ENCODE data around the gene UBXN10. TPM values are rescaled to one million over a fixed set of nuclear protein-coding genes. Genes with fewer than 3 reads are reported as not detected.

Gene UBXN10
- total RNA-seq, 3 donors from 2014 or later (not counting 1 experiment from before 2014, with no cell fraction given) = 2.5 to 3.6 (median 3.5) TPM

DNA sequence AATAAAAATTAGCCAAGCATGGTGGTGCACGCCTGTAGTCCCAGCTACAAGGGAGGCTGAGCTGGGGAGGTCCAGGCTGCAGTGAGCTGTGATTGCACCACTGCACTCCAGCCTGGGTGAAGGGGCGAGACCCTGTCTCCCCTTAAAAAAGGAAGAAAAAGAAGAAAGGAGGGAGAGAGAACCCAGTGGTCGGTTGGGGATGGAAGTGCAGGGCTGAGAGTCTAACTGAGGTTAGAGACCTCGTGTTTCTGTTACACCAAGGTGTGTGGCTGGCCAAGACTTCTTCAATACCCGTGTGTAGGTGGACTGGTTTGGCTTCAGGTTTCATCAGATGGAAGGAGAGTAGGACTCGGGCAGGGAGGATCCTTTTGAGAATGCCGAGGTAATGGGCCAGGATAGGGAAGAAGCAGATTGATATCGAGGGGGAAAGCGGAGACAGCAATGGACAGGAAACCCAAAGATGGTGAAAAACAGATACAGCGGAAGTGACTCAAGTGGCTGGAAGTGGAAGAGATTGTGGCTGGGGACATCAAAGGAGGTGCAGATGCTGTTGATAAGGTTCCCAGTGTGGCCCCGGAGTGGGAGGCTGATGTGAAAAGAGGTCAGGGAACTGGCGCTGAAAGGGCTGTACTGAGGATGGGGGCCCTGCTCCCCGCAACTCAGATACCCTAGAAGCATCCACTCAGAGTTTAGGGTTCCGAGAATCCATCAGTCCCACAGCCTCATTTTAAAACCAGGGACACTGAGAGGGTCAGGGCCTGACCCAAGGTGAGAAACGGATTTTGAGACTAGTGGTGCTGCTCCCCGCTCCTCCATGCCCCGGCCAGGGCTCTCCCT is 681 bp upstream of the UBXN10 start:
- TF ChIP-seq, protein P1, sequence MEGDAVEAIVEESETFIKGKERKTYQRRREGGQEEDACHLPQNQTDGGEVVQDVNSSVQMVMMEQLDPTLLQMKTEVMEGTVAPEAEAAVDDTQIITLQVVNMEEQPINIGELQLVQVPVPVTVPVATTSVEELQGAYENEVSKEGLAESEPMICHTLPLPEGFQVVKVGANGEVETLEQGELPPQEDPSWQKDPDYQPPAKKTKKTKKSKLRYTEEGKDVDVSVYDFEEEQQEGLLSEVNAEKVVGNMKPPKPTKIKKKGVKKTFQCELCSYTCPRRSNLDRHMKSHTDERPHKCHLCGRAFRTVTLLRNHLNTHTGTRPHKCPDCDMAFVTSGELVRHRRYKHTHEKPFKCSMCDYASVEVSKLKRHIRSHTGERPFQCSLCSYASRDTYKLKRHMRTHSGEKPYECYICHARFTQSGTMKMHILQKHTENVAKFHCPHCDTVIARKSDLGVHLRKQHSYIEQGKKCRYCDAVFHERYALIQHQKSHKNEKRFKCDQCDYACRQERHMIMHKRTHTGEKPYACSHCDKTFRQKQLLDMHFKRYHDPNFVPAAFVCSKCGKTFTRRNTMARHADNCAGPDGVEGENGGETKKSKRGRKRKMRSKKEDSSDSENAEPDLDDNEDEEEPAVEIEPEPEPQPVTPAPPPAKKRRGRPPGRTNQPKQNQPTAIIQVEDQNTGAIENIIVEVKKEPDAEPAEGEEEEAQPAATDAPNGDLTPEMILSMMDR (IDR thresholded peaks at IDR 0.05) = no peak
- peaks cover 47% of the 10 kb centered on the region for H3K4me1 ChIP-seq (ENCODE audit: control insufficient read depth, insufficient read depth, low read length)
- H3K27ac Mint-ChIP-seq = peak overlapping the region; percentile 77 to 85
- H3K27ac ChIP-seq (ENCODE audit: low read length) = peak overlapping the region; percentile 78
- no peaks in the 10 kb centered on the region for H3K9me3 ChIP-seq (ENCODE audit: control insufficient read depth, insufficient read depth, low read length)
- 22% methylated on average over 17 of the region's 17 CpGs for WGBS (ENCODE audit: insufficient coverage)
- peaks cover 7 to 9% of the 10 kb centered on the region in 2 donors for H3K27me3 Mint-ChIP-seq (ENCODE audit: low read depth in 2 of 2)
- peaks cover 44 to 53% of the 10 kb centered on the region in 2 donors for H3K4me1 Mint-ChIP-seq
- H3K36me3 Mint-ChIP-seq = no peaks in the 10 kb centered on the region
- H3K36me3 ChIP-seq (ENCODE audit: control insufficient read depth, insufficient read depth, low read length) = no peaks in the 10 kb centered on the region
- H3K9me3 Mint-ChIP-seq = peaks cover 0 to 2% of the 10 kb centered on the region in 2 donors
- H3K4me3 Mint-ChIP-seq = peak overlapping the region; percentile 80
- peak; percentile 53 to 62 (median 61) for ATAC-seq
- peak; percentile 35 to 80 for DNase-seq
- H3K4me3 ChIP-seq (ENCODE audit: low read length) = peak overlapping the region; percentile 29
- no peaks in the 10 kb centered on the region for H3K27me3 ChIP-seq (ENCODE audit: control insufficient read depth, insufficient read depth, low read length)
- intact Hi-C loops (cut with micrococcal nuclease) = no loop called here

DNA sequence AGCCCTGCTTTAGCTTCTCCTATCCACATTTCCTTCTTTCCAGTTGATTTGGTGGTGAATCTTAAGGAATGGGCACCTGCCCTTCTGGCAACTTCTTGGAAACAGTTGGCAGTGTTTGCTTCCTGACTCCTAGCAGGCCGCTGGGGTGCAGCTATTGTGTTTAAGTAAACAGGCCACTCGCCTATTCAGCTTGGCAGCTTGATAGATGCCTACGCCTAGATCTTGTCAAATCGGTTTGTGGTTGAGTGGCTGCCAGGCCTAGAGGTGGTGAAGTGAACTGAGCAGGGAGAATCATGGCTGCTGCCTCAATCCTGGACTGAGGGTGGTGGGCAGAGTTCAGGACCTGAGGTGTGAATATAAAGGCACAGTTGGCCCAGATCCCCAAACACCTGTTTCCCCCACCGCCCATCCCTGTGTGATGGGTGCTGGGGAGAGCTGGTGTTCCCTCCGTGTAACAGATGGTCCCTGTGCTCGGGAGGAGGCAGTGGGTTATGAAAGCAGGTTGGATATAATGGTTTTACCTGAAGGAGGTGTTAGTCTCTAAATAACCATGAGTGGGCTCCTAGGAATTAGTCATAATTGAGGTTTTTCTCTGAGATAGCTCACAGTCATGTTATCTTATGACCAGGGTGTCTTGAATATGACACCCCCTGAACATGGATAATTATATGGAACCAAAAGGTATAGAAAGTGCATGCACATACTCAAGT is 1.4 kb downstream of the UBXN10 start:
- peak overlapping the region; percentile 85 to 86 for H3K27ac Mint-ChIP-seq
- H3K36me3 ChIP-seq (ENCODE audit: control insufficient read depth, insufficient read depth, low read length) = no peaks in the 10 kb centered on the region
- no peaks in the 10 kb centered on the region for H3K27me3 ChIP-seq (ENCODE audit: control insufficient read depth, insufficient read depth, low read length)
- H3K27me3 Mint-ChIP-seq (ENCODE audit: low read depth in 2 of 2) = peaks cover 7 to 9% of the 10 kb centered on the region in 2 donors
- H3K4me1 ChIP-seq (ENCODE audit: control insufficient read depth, insufficient read depth, low read length) = peaks cover 47% of the 10 kb centered on the region
- ATAC-seq (peak; percentile 42 to 46 (median 46)), DNase-seq (peak in 1 of 2 donors; percentile 56)
- H3K9me3 Mint-ChIP-seq = peaks cover 0 to 2% of the 10 kb centered on the region in 2 donors
- H3K4me3 Mint-ChIP-seq = peak overlapping the region; percentile 85
- no peaks in the 10 kb centered on the region for H3K36me3 Mint-ChIP-seq
- H3K9me3 ChIP-seq (ENCODE audit: control insufficient read depth, insufficient read depth, low read length) = no peaks in the 10 kb centered on the region
- WGBS (ENCODE audit: insufficient coverage) = 48% methylated on average over 6 of the region's 7 CpGs
- H3K4me3 ChIP-seq (ENCODE audit: low read length) = no peak overlapping the region
- intact Hi-C loops (cut with micrococcal nuclease) = no loop called here
- peaks cover 44 to 53% of the 10 kb centered on the region in 2 donors for H3K4me1 Mint-ChIP-seq
- peak overlapping the region; percentile 40 for H3K27ac ChIP-seq (ENCODE audit: low read length)
- TF ChIP-seq, protein P1 (IDR thresholded peaks at IDR 0.05) = no peak

DNA sequence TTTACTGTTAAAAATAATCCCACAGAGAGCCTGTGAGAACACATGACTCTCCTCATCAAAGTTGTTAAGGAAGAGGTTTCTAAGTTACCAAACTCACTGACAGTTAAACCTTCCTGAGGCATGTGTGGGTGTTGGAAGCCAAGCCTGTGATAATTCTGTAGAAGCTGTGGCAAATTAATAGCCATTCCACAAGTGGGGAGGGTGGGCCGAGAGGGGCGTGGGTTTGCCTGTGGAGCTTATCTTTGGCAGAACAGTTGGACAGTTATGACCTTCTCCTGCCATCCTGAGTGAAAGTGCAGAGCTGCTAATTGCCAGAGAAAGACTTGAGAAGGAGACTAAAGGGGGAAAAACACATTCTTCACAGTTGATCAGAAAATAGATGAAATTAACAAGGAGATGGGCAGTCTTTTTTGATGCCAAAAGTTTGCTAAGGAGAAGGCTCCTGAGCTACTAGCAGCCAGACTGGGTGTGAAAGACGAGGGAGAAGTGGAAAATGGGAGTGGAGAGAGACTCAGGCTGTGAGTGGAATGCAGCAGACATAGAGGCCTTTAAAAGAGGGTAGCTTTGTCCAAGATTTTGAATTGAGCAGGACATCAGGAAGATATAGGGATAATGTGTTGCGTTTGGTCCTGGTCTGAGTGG is 2.0 kb downstream of the UBXN10 start:
- peaks cover 44 to 53% of the 10 kb centered on the region in 2 donors for H3K4me1 Mint-ChIP-seq
- intact Hi-C loops (cut with micrococcal nuclease) = no loop called here
- DNase-seq (peak in 1 of 2 donors; percentile 15), ATAC-seq (peak in 1 of 3 donors; percentile 19)
- peak overlapping the region; percentile 85 to 86 for H3K27ac Mint-ChIP-seq
- no peaks in the 10 kb centered on the region for H3K36me3 Mint-ChIP-seq
- H3K9me3 Mint-ChIP-seq = peaks cover 0 to 2% of the 10 kb centered on the region in 2 donors
- WGBS (ENCODE audit: insufficient coverage) = 54% methylated on average over 4 of the region's 4 CpGs
- H3K27me3 ChIP-seq (ENCODE audit: control insufficient read depth, insufficient read depth, low read length) = no peaks in the 10 kb centered on the region
- no peaks in the 10 kb centered on the region for H3K9me3 ChIP-seq (ENCODE audit: control insufficient read depth, insufficient read depth, low read length)
- H3K36me3 ChIP-seq (ENCODE audit: control insufficient read depth, insufficient read depth, low read length) = no peaks in the 10 kb centered on the region
- H3K4me1 ChIP-seq (ENCODE audit: control insufficient read depth, insufficient read depth, low read length) = peaks cover 47% of the 10 kb centered on the region
- peak overlapping the region; percentile 40 for H3K27ac ChIP-seq (ENCODE audit: low read length)
- peak overlapping the region; percentile 85 for H3K4me3 Mint-ChIP-seq
- TF ChIP-seq, protein P1 (IDR thresholded peaks at IDR 0.05) = no peak
- H3K27me3 Mint-ChIP-seq (ENCODE audit: low read depth in 2 of 2) = peaks cover 7 to 9% of the 10 kb centered on the region in 2 donors
- H3K4me3 ChIP-seq (ENCODE audit: low read length) = no peak overlapping the region
